Right lobe of liver (tissue), 4 donors: ENCODE measurements around the gene FIBIN.

Experiments used
- CTCF ChIP-seq, 4 donors: fragments of 200-600 bp in 3 of 4; fragments of 450-650 bp in 1 of 4; IDR thresholded peaks; one replicate each; pipeline versions ENCODE4 v1.5.1 to v1.8.0; 2016 to 2022; ENCODE audit warnings: antibody characterized with exemption in 4 of 4, mild to moderate bottlenecking in 2 of 4
- POLR2A ChIP-seq: fragments of 450-650 bp; IDR thresholded peaks from one replicate; pipeline ENCODE4 v1.6.1; 2017; ENCODE audit warnings: antibody characterized with exemption, mild to moderate bottlenecking
- donor health status: DM: no; HTN: no; CAD: no.
- donor health status: DM: no; HTN: no; CAD: no.
- donor health status: DM: no; HTN: yes; CAD: no.

DNA sequence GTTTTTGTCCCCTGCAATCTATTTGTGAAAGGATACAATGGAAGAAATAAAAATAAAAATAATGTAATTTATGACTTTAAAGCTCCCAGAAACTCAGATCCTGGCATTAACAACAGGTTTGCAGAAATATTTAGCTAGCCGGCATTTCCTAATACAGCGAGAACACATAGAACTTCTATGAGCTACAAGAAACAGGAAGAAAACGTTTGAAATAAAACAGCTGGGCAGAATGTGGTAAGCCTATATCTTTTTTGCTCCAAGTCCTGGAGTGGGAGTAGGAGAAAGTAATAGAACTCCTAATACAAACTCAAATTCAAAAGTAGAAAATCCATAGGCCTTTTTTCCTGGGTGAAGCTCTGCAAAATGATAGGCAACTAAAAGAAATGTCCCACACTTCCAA lies 29.6 kb upstream of the FIBIN start:
- no peak for TF ChIP-seq CTCF (IDR thresholded peaks at IDR 0.05)
- no peak for TF ChIP-seq POLR2A
